Left lung (tissue), 10 donors: Measurements from ENCODE around the gene PKP4. TPM values are rescaled to one million over a fixed set of nuclear protein-coding genes. Genes with fewer than 3 reads are reported as not detected.

Experiments
- ATAC-seq: fragments of 200-7000 bp; cut with Tn5 transposase; one replicate; pipeline ENCODE4 v1.9.1; 2020; ENCODE audit warnings: moderate library complexity
- DNase-seq, 4 donors: peaks; one replicate each; pipeline ENCODE4 v3.0.0-alpha.2; 2013 to 2020
- H3K27ac ChIP-seq, 2 donors: fragments of 200-600 bp; sonication (generic) in 1 of 2; one replicate each; pipeline versions ENCODE4 v1.5.0 to v1.8.0; 2020 to 2021
- H3K27me3 ChIP-seq, 2 donors: fragments of 200-600 bp; sonication (generic) in 1 of 2; one replicate each; pipeline versions ENCODE4 v1.5.0 to v1.8.0; 2020 to 2021
- H3K36me3 ChIP-seq, 2 donors: fragments of 200-600 bp; sonication (generic) in 1 of 2; one replicate each; pipeline versions ENCODE4 v1.5.0 to v1.8.0; 2020 to 2021
- H3K4me1 ChIP-seq, 2 donors: fragments of 200-600 bp; one replicate each; pipeline ENCODE4 v1.8.0; 2021
- H3K4me3 ChIP-seq, 2 donors: fragments of 200-600 bp; sonication (generic) in 1 of 2; one replicate each; pipeline versions ENCODE4 v1.5.0 to v1.8.0; 2020 to 2021; ENCODE audit warnings: mild to moderate bottlenecking in 1 of 2
- H3K9me3 ChIP-seq, 2 donors: fragments of 200-600 bp; sonication (generic) in 1 of 2; one replicate each; pipeline versions ENCODE4 v1.5.0 to v1.8.0; 2020 to 2021
- intact Hi-C, 2 donors: fragments of 100-400 bp; cut with DNase I; formaldehyde crosslinking; loops; one replicate each; pipeline versions ENCODE4 v1.11.2 to v1.14.2; 2022
- polyA plus RNA-seq, 6 donors: library from polyadenylated mRNA; unstranded; fragments of 120-200 nt; gene quantifications; one replicate each; pipeline ENCODE4 v1.2.1, GENCODE V29; 2013; ENCODE audit not compliant: insufficient read length in 6 of 6
- total RNA-seq, 2 donors: library from RNA; stranded (reverse); fragmentation: NEBNext Ultra II Directional; extraction: Animal tissue kit (Norgen Biotek cat#: 25700); gene quantifications; one replicate each; pipeline ENCODE4 v1.2.1, GENCODE V29; 2021
- TF ChIP-seq, protein P1 (sequence below), 2 donors: fragments of 200-600 bp; sonication (generic) in 1 of 2; IDR thresholded peaks; one replicate each; pipeline versions ENCODE4 v1.5.0 to v1.8.0; 2021; ENCODE audit warnings: antibody characterized with exemption in 2 of 2
- donor health status: DM: no; HTN: yes; CAD: no.
- donor health status: DM: no; HTN: no; CAD: no.

PKP4 gene
- total and polyA plus RNA-seq, 8 donors: 48.3 to 129 (median 110) TPM

DNA sequence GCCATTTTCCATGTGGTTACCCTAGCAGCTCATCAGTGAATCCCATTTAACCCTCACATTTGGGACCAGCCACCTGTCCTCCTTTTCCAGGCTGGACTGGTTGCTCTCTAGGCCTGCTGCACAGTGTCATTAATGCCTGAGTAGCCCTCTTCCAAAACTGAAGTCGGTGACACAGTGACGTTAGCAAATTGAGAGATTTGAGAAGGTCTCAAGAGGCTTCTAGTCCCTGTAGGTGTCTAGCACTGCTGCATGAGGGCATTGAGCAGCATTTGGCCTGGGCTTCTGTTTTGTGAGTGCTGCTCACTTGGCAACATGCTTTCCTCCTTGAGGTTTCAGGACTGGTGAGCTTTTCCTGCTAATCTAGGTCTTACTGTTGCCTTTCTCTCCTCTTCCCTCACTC lies 36.7 kb downstream of the PKP4 start:
- TF ChIP-seq, protein P1, sequence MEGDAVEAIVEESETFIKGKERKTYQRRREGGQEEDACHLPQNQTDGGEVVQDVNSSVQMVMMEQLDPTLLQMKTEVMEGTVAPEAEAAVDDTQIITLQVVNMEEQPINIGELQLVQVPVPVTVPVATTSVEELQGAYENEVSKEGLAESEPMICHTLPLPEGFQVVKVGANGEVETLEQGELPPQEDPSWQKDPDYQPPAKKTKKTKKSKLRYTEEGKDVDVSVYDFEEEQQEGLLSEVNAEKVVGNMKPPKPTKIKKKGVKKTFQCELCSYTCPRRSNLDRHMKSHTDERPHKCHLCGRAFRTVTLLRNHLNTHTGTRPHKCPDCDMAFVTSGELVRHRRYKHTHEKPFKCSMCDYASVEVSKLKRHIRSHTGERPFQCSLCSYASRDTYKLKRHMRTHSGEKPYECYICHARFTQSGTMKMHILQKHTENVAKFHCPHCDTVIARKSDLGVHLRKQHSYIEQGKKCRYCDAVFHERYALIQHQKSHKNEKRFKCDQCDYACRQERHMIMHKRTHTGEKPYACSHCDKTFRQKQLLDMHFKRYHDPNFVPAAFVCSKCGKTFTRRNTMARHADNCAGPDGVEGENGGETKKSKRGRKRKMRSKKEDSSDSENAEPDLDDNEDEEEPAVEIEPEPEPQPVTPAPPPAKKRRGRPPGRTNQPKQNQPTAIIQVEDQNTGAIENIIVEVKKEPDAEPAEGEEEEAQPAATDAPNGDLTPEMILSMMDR (IDR thresholded peaks at IDR 0.05): no peak
- H3K27ac ChIP-seq: no peak overlapping the region
- peak; percentile 84 for ATAC-seq
- peak in 1 of 4 donors; percentile 55 for DNase-seq
- no peak overlapping the region for H3K4me3 ChIP-seq
- H3K36me3 ChIP-seq: no peaks in the 10 kb centered on the region
- no peaks in the 10 kb centered on the region for H3K27me3 ChIP-seq
- intact Hi-C loops: no loop called here
- no peaks in the 10 kb centered on the region for H3K9me3 ChIP-seq
- peaks cover 3 to 23% of the 10 kb centered on the region in 2 donors for H3K4me1 ChIP-seq

DNA sequence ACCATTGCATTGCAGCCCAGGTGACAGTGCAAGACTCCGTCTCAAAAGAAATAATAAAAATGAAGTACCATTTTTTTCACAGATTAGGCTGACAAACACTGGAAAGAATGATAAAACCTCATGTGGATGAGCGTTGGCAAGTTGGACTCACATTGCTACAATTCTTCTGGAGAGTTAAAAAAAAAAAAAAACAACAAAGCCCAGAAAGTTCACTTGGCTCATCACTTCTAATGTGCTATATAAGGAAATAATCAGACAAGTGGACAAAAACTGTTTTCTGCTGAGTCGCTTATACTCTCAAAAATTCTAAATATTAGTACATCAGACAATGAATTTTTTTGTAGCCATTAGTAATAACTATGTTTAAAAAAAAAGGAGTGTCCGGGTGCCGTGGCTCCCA lies 38.4 kb downstream of the PKP4 start:
- DNase-seq (no peak), ATAC-seq (no peak)
- TF ChIP-seq, protein P1 (IDR thresholded peaks at IDR 0.05): no peak
- Histone ChIP-seq H3K27ac (no peak overlapping the region), H3K4me1 (peaks cover 3 to 12% of the 10 kb centered on the region in 2 donors), H3K4me3 (no peak overlapping the region), H3K9me3 (no peaks in the 10 kb centered on the region), H3K27me3 (no peaks in the 10 kb centered on the region), H3K36me3 (no peaks in the 10 kb centered on the region)
- intact Hi-C loops: no loop called here

DNA sequence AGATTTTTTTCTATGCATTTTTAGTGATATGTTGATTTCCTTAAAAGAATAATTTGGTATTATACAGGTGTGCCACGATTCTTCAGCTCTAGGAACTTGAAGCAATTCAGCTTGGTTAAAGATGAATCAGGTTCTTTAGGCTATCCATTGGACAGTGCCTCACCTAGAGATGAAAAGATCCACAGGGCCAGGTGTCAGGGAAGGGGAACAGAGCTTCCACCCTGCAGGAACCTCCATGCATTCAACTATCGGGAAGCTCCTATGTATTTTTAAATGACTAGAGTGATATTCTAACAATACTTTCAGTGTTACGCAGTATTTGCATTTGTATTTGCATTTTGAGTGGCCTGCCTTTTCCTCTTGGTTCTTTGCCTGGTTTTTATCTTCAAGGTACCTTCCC lies 40.2 kb downstream of the PKP4 start:
- TF ChIP-seq, protein P1 (IDR thresholded peaks at IDR 0.05): no peak
- Histone ChIP-seq H3K27me3 (no peaks in the 10 kb centered on the region), H3K36me3 (no peaks in the 10 kb centered on the region), H3K4me1 (peaks cover 3 to 19% of the 10 kb centered on the region in 2 donors), H3K27ac (no peak overlapping the region), H3K4me3 (no peak overlapping the region), H3K9me3 (no peaks in the 10 kb centered on the region)
- intact Hi-C loops: no loop called here
- DNase-seq (no peak), ATAC-seq (no peak)

DNA sequence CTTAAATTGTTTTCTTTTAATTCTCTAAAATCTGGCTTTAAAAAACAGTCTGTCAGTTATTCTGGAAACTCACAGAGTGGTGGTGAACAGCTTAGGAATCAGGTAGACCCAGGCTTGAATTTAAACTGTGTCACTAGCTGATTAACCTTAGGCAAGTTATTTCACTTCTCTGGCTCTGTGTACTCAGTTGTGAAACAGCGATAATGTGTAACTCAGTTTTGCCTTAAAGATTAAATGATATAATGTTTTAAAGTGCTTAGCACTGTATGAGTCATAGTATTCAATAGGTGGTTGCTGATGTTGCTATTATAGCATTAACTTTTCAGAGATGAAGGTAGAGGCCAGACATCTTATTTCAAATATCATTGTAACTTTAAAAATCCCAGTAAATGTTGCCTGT lies 40.7 kb downstream of the PKP4 start:
- H3K36me3 ChIP-seq: no peaks in the 10 kb centered on the region
- peak; percentile 75 for ATAC-seq
- DNase-seq: no peak

DNA sequence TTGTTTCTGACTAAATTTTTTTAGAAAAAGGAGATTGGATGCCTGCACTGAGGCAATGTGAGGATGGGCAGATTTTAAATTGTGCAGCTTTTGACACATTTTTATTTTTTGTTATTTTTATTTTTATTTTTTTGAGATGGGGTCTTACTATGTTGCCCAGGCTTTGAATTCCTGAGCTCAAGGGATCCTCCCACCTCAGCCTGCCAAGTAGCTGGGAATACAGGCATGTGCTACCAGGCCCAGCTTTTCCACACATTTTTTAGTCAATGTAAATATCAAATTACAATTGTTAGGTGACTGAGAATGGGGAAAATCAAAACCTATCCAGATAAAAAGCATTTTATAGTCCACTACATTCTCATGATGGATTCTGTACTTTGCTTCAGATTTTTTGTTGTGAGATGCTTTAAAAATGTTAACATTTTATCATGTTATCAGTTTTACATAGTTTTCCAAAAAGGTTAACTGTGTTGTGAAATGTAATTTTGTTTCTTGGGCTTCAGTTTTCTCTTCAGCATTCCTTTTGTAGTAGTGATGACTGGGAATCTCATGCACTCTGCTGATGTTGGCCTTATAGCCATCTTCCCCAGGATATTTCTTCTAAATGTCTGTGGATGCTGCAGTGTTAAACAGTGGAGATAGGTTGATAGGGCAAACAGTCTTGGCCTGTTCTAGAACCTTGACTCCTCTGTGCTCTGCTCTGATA lies 41.4 kb downstream of the PKP4 start:
- peaks cover 3 to 30% of the 10 kb centered on the region in 2 donors for H3K4me1 ChIP-seq
- no peak overlapping the region for H3K27ac ChIP-seq
- no peak for DNase-seq
- intact Hi-C loops: no loop called here
- H3K36me3 ChIP-seq: no peaks in the 10 kb centered on the region
- no peaks in the 10 kb centered on the region for H3K9me3 ChIP-seq
- H3K4me3 ChIP-seq: no peak overlapping the region
- ATAC-seq: no peak
- TF ChIP-seq, protein P1 (IDR thresholded peaks at IDR 0.05): no peak
- H3K27me3 ChIP-seq: no peaks in the 10 kb centered on the region

More for the DNA sequence above, 40.7 kb downstream of the PKP4 start:
- TF ChIP-seq, protein P1 (IDR thresholded peaks at IDR 0.05): no peak
- H3K4me1 ChIP-seq: peaks cover 3 to 24% of the 10 kb centered on the region in 2 donors
- intact Hi-C loops: no loop called here
- no peak overlapping the region for H3K27ac ChIP-seq
- H3K9me3 ChIP-seq: no peaks in the 10 kb centered on the region
- no peak overlapping the region for H3K4me3 ChIP-seq
- no peaks in the 10 kb centered on the region for H3K27me3 ChIP-seq
